H9 (cell line): ENCODE measurements around the gene PLCB1. TPM values are rescaled to one million over a fixed set of nuclear protein-coding genes. Genes with fewer than 3 reads are reported as not detected.

ENCODE experiments used
- DNase-seq: peaks from one replicate; pipeline ENCODE4 v3.0.0-alpha.2; 2017
- H2AFZ ChIP-seq: one replicate; pipeline ENCODE4 v1.6.1; 2013; ENCODE audit warnings: mild to moderate bottlenecking, low read length, control low read depth, moderate library complexity
- H2AK5ac ChIP-seq: 2 replicates; pipeline ENCODE4 v1.6.1; 2013; ENCODE audit warnings: low read length, control low read depth, mixed read lengths; ENCODE audit not compliant: insufficient read length
- H2BK120ac ChIP-seq: one replicate; pipeline ENCODE4 v1.6.1; 2013; ENCODE audit warnings: low read depth, mild to moderate bottlenecking, low read length, control low read depth, inconsistent platforms; ENCODE audit not compliant: poor library complexity, severe bottlenecking
- H2BK12ac ChIP-seq: 2 replicates; pipeline ENCODE4 v1.6.1; 2013; ENCODE audit warnings: low read length, control low read depth, mixed read lengths, low read depth; ENCODE audit not compliant: insufficient read length
- H2BK15ac ChIP-seq: 2 replicates; pipeline ENCODE4 v1.6.1; 2013; ENCODE audit warnings: low read depth, low read length, control low read depth
- H2BK20ac ChIP-seq: one replicate; pipeline ENCODE4 v1.6.1; 2013; ENCODE audit warnings: low read depth, mild to moderate bottlenecking, low read length, control low read depth, inconsistent platforms; ENCODE audit not compliant: poor library complexity, severe bottlenecking
- H2BK5ac ChIP-seq: 2 replicates; pipeline ENCODE4 v1.6.1; 2013; ENCODE audit warnings: low read length, control low read depth, mixed read lengths; ENCODE audit not compliant: insufficient read length
- H3K14ac ChIP-seq: 2 replicates; pipeline ENCODE4 v1.6.1; 2013; ENCODE audit warnings: low read length, control low read depth; ENCODE audit not compliant: insufficient read depth
- H3K18ac ChIP-seq: 2 replicates; pipeline ENCODE4 v1.6.1; 2013; ENCODE audit warnings: low read depth, mild to moderate bottlenecking, mixed read lengths, low read length, control low read depth; ENCODE audit not compliant: insufficient read length
- H3K23ac ChIP-seq: 2 replicates; pipeline ENCODE4 v1.6.1; 2013; ENCODE audit warnings: low read length, control low read depth, mixed read lengths, low read depth; ENCODE audit not compliant: insufficient read length
- H3K23me2 ChIP-seq: 2 replicates; pipeline ENCODE4 v1.6.1; 2013; ENCODE audit warnings: low read depth, mild to moderate bottlenecking, mixed read lengths, low read length, control low read depth; ENCODE audit not compliant: insufficient read length, poor library complexity, severe bottlenecking
- H3K27ac ChIP-seq: 2 replicates; pipeline ENCODE4 v1.5.1; 2013; ENCODE audit warnings: low read length, control low read depth, mixed read lengths, low read depth; ENCODE audit not compliant: insufficient read length
- H3K27me3 ChIP-seq: 2 replicates; pipeline ENCODE4 v1.6.1; 2013; ENCODE audit warnings: low read length, control low read depth, inconsistent platforms; ENCODE audit not compliant: insufficient read depth
- H3K4ac ChIP-seq: 2 replicates; pipeline ENCODE4 v1.6.1; 2013; ENCODE audit warnings: low read depth, mild to moderate bottlenecking, control low read depth, inconsistent platforms, low read length, moderate library complexity
- H3K4me1 ChIP-seq: 2 replicates; pipeline ENCODE4 v1.6.1; 2013; ENCODE audit warnings: low read length, control low read depth, inconsistent platforms; ENCODE audit not compliant: insufficient read depth
- H3K4me2 ChIP-seq: 2 replicates; pipeline ENCODE4 v1.6.1; 2013; ENCODE audit warnings: low read length, control low read depth, mixed read lengths; ENCODE audit not compliant: insufficient read length, insufficient read depth
- H3K56ac ChIP-seq: 2 replicates; pipeline ENCODE4 v1.6.1; 2013; ENCODE audit warnings: low read depth, mild to moderate bottlenecking, mixed read lengths, low read length, control low read depth; ENCODE audit not compliant: insufficient read length
- H3K79me1 ChIP-seq: 2 replicates; pipeline ENCODE4 v1.6.1; 2013; ENCODE audit warnings: low read depth, mild to moderate bottlenecking, moderate library complexity, low read length, control low read depth, inconsistent platforms; ENCODE audit not compliant: insufficient read depth, poor library complexity, severe bottlenecking
- H3K79me2 ChIP-seq: 2 replicates; pipeline ENCODE4 v1.6.1; 2013; ENCODE audit warnings: low read length, control low read depth, inconsistent platforms; ENCODE audit not compliant: insufficient read depth
- H3K9ac ChIP-seq: 2 replicates; pipeline ENCODE4 v1.6.1; 2013; ENCODE audit warnings: low read length, control low read depth, mixed read lengths; ENCODE audit not compliant: insufficient read length; ENCODE audit errors: extremely low read depth
- H3K9me3 ChIP-seq: one replicate; pipeline ENCODE4 v1.6.1; 2013; ENCODE audit warnings: low read depth, low read length, inconsistent platforms; ENCODE audit not compliant: control insufficient read depth
- H3T11ph ChIP-seq: one replicate; pipeline ENCODE4 v1.6.1; 2013; ENCODE audit warnings: mild to moderate bottlenecking, low read length, control low read depth, inconsistent platforms
- H4K20me1 ChIP-seq: one replicate; pipeline ENCODE4 v1.6.1; 2013; ENCODE audit not compliant: control insufficient read depth, insufficient read length, insufficient read depth
- H4K5ac ChIP-seq: 2 replicates; pipeline ENCODE4 v1.6.1; 2013; ENCODE audit warnings: low read depth, mild to moderate bottlenecking, mixed read lengths, low read length, control low read depth; ENCODE audit not compliant: insufficient read length
- H4K8ac ChIP-seq: replicated peaks from 2 replicates; pipeline ENCODE4 v1.6.1; 2013; ENCODE audit warnings: low read length, control low read depth, mixed read lengths, low read depth; ENCODE audit not compliant: insufficient read length
- H4K91ac ChIP-seq: 2 replicates; pipeline ENCODE4 v1.6.1; 2013; ENCODE audit warnings: low read depth, mild to moderate bottlenecking, moderate library complexity, mixed read lengths, low read length, control low read depth; ENCODE audit not compliant: insufficient read length
- H3K27ac Mint-ChIP-seq, 3 experiments: 2 replicates in 2 of 3; 3 replicates in 1 of 3; pipeline ENCODE4 v1.8.0; 2020 to 2021; ENCODE audit warnings: mixed read lengths in 3 of 3, mild to moderate bottlenecking in 1 of 3, moderate library complexity in 1 of 3
- H3K27me3 Mint-ChIP-seq: 2 replicates; pipeline ENCODE4 v1.8.0; 2021; ENCODE audit warnings: low read depth, mild to moderate bottlenecking, moderate library complexity, mixed read lengths
- H3K36me3 Mint-ChIP-seq, 3 experiments: 2 replicates in 2 of 3; 3 replicates in 1 of 3; pipeline ENCODE4 v1.8.0; 2020 to 2021; ENCODE audit warnings: low read depth in 3 of 3, mixed read lengths in 3 of 3; ENCODE audit not compliant: insufficient read depth in 1 of 3
- H3K4me1 Mint-ChIP-seq, 2 experiments: 2 replicates each; pipeline ENCODE4 v1.8.0; 2020; ENCODE audit warnings: mixed read lengths in 2 of 2
- H3K4me3 Mint-ChIP-seq, 2 experiments: 2 replicates in 1 of 2; 3 replicates in 1 of 2; pipeline ENCODE4 v1.8.0; 2020 to 2021; ENCODE audit warnings: mild to moderate bottlenecking in 2 of 2, mixed read lengths in 2 of 2, moderate library complexity in 1 of 2
- H3K9me3 Mint-ChIP-seq, 2 experiments: 2 replicates in 1 of 2; 3 replicates in 1 of 2; pipeline ENCODE4 v1.8.0; 2020; ENCODE audit warnings: mild to moderate bottlenecking in 2 of 2, mixed read lengths in 2 of 2, moderate library complexity in 1 of 2
- CTCF ChIP-seq: fragments of 200-600 bp; sonication (generic); conservative IDR thresholded peaks from 3 replicates; pipeline ENCODE4 v1.8.0; 2021; ENCODE audit warnings: antibody characterized with exemption, mild to moderate bottlenecking
- WGBS: extraction: QIAGEN DNeasy Blood & Tissue Kit; methylation state at CpG from one replicate; pipeline ENCODE4 v1.1.7; 2013; ENCODE audit warnings: missing lambda C conversion rate, low lambda C conversion rate, mixed read lengths; ENCODE audit not compliant: insufficient read length; ENCODE audit errors: extremely low coverage; 5-methylcytosine and 5-hydroxymethylcytosine counted together
- total RNA-seq: library from RNA; stranded (reverse); gene quantifications from 2 replicates; pipeline ENCODE4 v1.2.1, GENCODE V29; 2021

Gene PLCB1
- total RNA-seq, 1 experiment from 2014 or later, result 11.5 TPM

- H3K4me1 ChIP-seq, result no peaks in the 10 kb centered on the region
- TF ChIP-seq CTCF, result no peak
- H3K79me2 ChIP-seq, result no peaks in the 10 kb centered on the region
- H3K27me3 Mint-ChIP-seq, result no peaks in the 10 kb centered on the region
- H3K36me3 Mint-ChIP-seq, result no peaks in the 10 kb centered on the region; a peak in 1 of 7 replicates
- no peak overlapping the region for H3K4ac ChIP-seq
- no peak overlapping the region for H3T11ph ChIP-seq
- H3K4me1 Mint-ChIP-seq, result no peaks in the 10 kb centered on the region
- no peak overlapping the region for H3K4me2 ChIP-seq
- H3K14ac ChIP-seq, result no peak overlapping the region
- H4K91ac ChIP-seq, result no peak overlapping the region
- no peak overlapping the region for H3K27ac ChIP-seq
- H3K79me1 ChIP-seq, result no peaks in the 10 kb centered on the region
- no peak overlapping the region for H2BK12ac ChIP-seq
- H3K9me3 Mint-ChIP-seq, result no peaks in the 10 kb centered on the region
- H3K9me3 ChIP-seq, result no peaks in the 10 kb centered on the region
- WGBS, result no CpG with 5 or more reads among the region's 1 CpG
- H3K27ac Mint-ChIP-seq, result no peak overlapping the region
- H3K27me3 ChIP-seq, result no peaks in the 10 kb centered on the region
- no peak overlapping the region for H2BK5ac ChIP-seq
- no peak overlapping the region for H3K18ac ChIP-seq
- H2AFZ ChIP-seq, result no peak overlapping the region
- no peak overlapping the region for H4K5ac ChIP-seq
- H4K8ac ChIP-seq, result no peak overlapping the region
- no peaks in the 10 kb centered on the region for H3K23me2 ChIP-seq
- H3K9ac ChIP-seq, result no peak overlapping the region
- no peak overlapping the region for H2AK5ac ChIP-seq
- no peaks in the 10 kb centered on the region for H4K20me1 ChIP-seq
- H3K4me3 Mint-ChIP-seq, result no peak overlapping the region
- H2BK120ac ChIP-seq, result no peak overlapping the region
- H3K23ac ChIP-seq, result no peak overlapping the region
- no peak overlapping the region for H2BK20ac ChIP-seq
- no peak overlapping the region for H3K56ac ChIP-seq
- DNase-seq, result no peak
- H2BK15ac ChIP-seq, result no peak overlapping the region
Measured at GRCh38 chr20:8749986-8750385, 617.9 kb downstream of the PLCB1 start.
